GM23338 (cell line): ENCODE data around the gene CGNL1. TPM values are rescaled to one million over a fixed set of nuclear protein-coding genes. Genes with fewer than 3 reads are reported as not detected.

Experiments used
- ATAC-seq: fragments of 200-7000 bp; cut with Tn5 transposase; 3 replicates; pipeline ENCODE4 v1.9.1; 2020
- DNase-seq: peaks from one replicate; pipeline ENCODE4 v3.0.0-alpha.2; 2015; ENCODE audit warnings: low spot score
- H2AFZ ChIP-seq: fragments of 200-600 bp; sonication (generic); 2 replicates; pipeline ENCODE4 v1.8.0; 2016; ENCODE audit warnings: antibody characterized with exemption, mild to moderate bottlenecking, moderate library complexity
- H3F3A ChIP-seq: fragments of 200-600 bp; sonication (generic); replicated peaks from 2 replicates; pipeline ENCODE4 v1.8.0; 2017; ENCODE audit warnings: antibody characterized with exemption, mixed run types, low read depth
- H3K27ac ChIP-seq: fragments of 200-600 bp; sonication (generic); 2 replicates; pipeline ENCODE4 v1.6.1; 2016; ENCODE audit warnings: low read depth
- H3K27me3 ChIP-seq: fragments of 200-600 bp; sonication (generic); 2 replicates; pipeline ENCODE4 v1.8.0; 2016; ENCODE audit warnings: mild to moderate bottlenecking, mixed run types, moderate library complexity; ENCODE audit not compliant: insufficient read depth
- H3K36me3 ChIP-seq: fragments of 200-600 bp; sonication (generic); 2 replicates; pipeline ENCODE4 v1.8.0; 2016; ENCODE audit warnings: mild to moderate bottlenecking; ENCODE audit not compliant: insufficient read depth
- H3K4me1 ChIP-seq: fragments of 200-600 bp; sonication (generic); 2 replicates; pipeline ENCODE4 v1.8.0; 2016; ENCODE audit warnings: mild to moderate bottlenecking, moderate library complexity; ENCODE audit not compliant: insufficient read depth
- H3K4me2 ChIP-seq: fragments of 200-600 bp; sonication (generic); 2 replicates; pipeline ENCODE4 v1.7.1; 2017; ENCODE audit warnings: mixed run types
- H3K4me3 ChIP-seq: fragments of 200-600 bp; sonication (generic); 2 replicates; pipeline ENCODE4 v1.6.1; 2016; ENCODE audit warnings: mixed run types
- H3K79me2 ChIP-seq: fragments of 200-600 bp; sonication (generic); replicated peaks from 2 replicates; pipeline ENCODE4 v1.8.0; 2017; ENCODE audit warnings: mild to moderate bottlenecking; ENCODE audit not compliant: insufficient read depth
- H3K9me2 ChIP-seq: fragments of 200-600 bp; sonication (generic); 2 replicates; pipeline ENCODE4 v1.8.0; 2017; ENCODE audit not compliant: insufficient read depth
- H4K20me1 ChIP-seq: fragments of 200-600 bp; sonication (generic); replicated peaks from 2 replicates; pipeline ENCODE4 v1.8.0; 2017; ENCODE audit warnings: mild to moderate bottlenecking; ENCODE audit not compliant: insufficient read depth
- H3K27ac Mint-ChIP-seq: 2 replicates; pipeline ENCODE4 v1.8.0; 2020; ENCODE audit warnings: inconsistent platforms, mild to moderate bottlenecking, moderate library complexity, mixed read lengths
- H3K27me3 Mint-ChIP-seq: 3 replicates; pipeline ENCODE4 v1.8.0; 2022; ENCODE audit warnings: low read depth, mild to moderate bottlenecking, moderate library complexity, mixed read lengths, inconsistent platforms; ENCODE audit not compliant: insufficient read depth, poor library complexity
- H3K36me3 Mint-ChIP-seq: 3 replicates; pipeline ENCODE4 v1.8.0; 2021; ENCODE audit warnings: low read depth, mild to moderate bottlenecking, inconsistent platforms, moderate library complexity, mixed read lengths
- H3K4me1 Mint-ChIP-seq: 3 replicates; pipeline ENCODE4 v1.8.0; 2020; ENCODE audit warnings: mild to moderate bottlenecking, inconsistent platforms, mixed read lengths
- H3K4me3 Mint-ChIP-seq: 3 replicates; pipeline ENCODE4 v1.8.0; 2021; ENCODE audit warnings: moderate library complexity, mild to moderate bottlenecking, inconsistent platforms, mixed read lengths
- H3K9me3 Mint-ChIP-seq: 3 replicates; pipeline ENCODE4 v1.8.0; 2020; ENCODE audit warnings: moderate library complexity, mild to moderate bottlenecking, inconsistent platforms, mixed read lengths
- CREB1 ChIP-seq: fragments of 250-450 bp; sonication (Bioruptor Pico); IDR thresholded peaks from 2 replicates; pipeline ENCODE4 v1.5.0; 2020; ENCODE audit warnings: low read depth, mild to moderate bottlenecking, moderate library complexity
- EZH2 ChIP-seq: fragments of 200-600 bp; sonication (generic); IDR thresholded peaks from one replicate; pipeline ENCODE4 v1.8.0; 2017; ENCODE audit warnings: antibody characterized with exemption, mild to moderate bottlenecking, low read depth; ENCODE audit not compliant: unreplicated experiment
- JUNB ChIP-seq: IDR thresholded peaks from one replicate; pipeline ENCODE4 v1.6.1; 2016; ENCODE audit warnings: antibody characterized with exemption; ENCODE audit not compliant: unreplicated experiment
- NANOG ChIP-seq: IDR thresholded peaks from 2 replicates; pipeline ENCODE4 v1.6.1; 2016; ENCODE audit warnings: antibody characterized with exemption, borderline replicate concordance
- POLR2AphosphoS5 ChIP-seq: IDR thresholded peaks from 2 replicates; pipeline ENCODE4 v1.6.1; 2016; ENCODE audit warnings: antibody characterized with exemption, low read depth
- REST ChIP-seq: IDR thresholded peaks from one replicate; pipeline ENCODE4 v1.6.1; 2018; ENCODE audit warnings: antibody characterized with exemption; ENCODE audit not compliant: unreplicated experiment
- STAT1 ChIP-seq: IDR thresholded peaks from one replicate; pipeline ENCODE4 v1.6.1; 2016; ENCODE audit warnings: antibody characterized with exemption; ENCODE audit not compliant: unreplicated experiment
- ZNF114 ChIP-seq: fragments of 250-450 bp; sonication (Bioruptor Pico); IDR thresholded peaks from 2 replicates; pipeline ENCODE4 v1.5.0; 2020; ENCODE audit warnings: mild to moderate bottlenecking, moderate library complexity
- ZNF331 ChIP-seq: fragments of 250-450 bp; sonication (Bioruptor Pico); IDR thresholded peaks from 2 replicates; pipeline ENCODE4 v1.5.0; 2020; ENCODE audit warnings: low read depth, mild to moderate bottlenecking, moderate library complexity
- polyA plus RNA-seq: library from polyadenylated mRNA; unstranded; fragments of >200 nt; fragmentation: Nextera tagmentation; extraction: Ambion mirVana; gene quantifications from 2 replicates; pipeline ENCODE4 v1.2.1, GENCODE V29; 2016
- total RNA-seq: library from RNA; depleted of rRNA; stranded (reverse); fragments of >200 nt; shearing (Covaris generic); gene quantifications from 2 replicates; pipeline ENCODE4 v1.2.3, GENCODE V29; 2014
- TF ChIP-seq, protein P1 (sequence below), 2 experiments: fragments of 200-600 bp in 1 of 2; sonication (generic) in 1 of 2; conservative IDR thresholded peaks; 2 replicates each; pipeline versions ENCODE4 v1.5.1 to v1.6.1; 2016 to 2017; ENCODE audit warnings: antibody characterized with exemption in 2 of 2, low read depth in 2 of 2, mild to moderate bottlenecking in 2 of 2, moderate library complexity in 1 of 2
- TF ChIP-seq, protein P2 (sequence below): fragments of 250-450 bp; sonication (Bioruptor Pico); IDR thresholded peaks from 2 replicates; pipeline ENCODE4 v1.5.0; 2020; ENCODE audit warnings: mild to moderate bottlenecking, moderate library complexity

The CGNL1 gene
- total and polyA plus RNA-seq, 2 experiments from 2014 or later, result 20.0 to 57.8 TPM

DNA sequence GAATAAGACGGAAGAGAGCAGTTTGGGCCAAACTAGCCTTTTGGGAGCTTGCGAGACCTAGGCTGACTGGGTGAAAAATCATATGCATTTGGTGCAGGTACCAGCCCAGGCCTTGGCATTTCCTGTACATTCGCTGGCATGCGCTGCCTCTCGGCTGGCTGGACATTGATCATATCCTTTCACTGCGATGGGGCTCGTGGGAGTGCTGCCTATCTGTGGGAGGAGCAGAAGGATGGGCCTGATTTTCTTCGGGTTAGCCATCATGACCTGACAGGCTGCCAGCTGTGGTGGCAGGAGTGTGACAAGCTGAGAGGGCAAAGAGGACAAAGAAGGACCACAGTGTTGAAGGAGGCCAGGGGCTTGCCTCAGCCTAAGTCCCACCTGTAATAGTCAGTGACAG, 14.3 kb downstream of the CGNL1 start:
- DNase-seq (no peak), ATAC-seq (no peak)
- Histone ChIP-seq H3K27me3 (no peaks in the 10 kb centered on the region), H2AFZ (no peak overlapping the region), H3K27ac (no peak overlapping the region), H3K36me3 (no peaks in the 10 kb centered on the region), H3K4me1 (peaks cover 49% of the 10 kb centered on the region), H3K4me3 (no peak overlapping the region), H4K20me1 (peaks cover 4% of the 10 kb centered on the region; the same call in 1 of the 2 replicates), H3F3A (peaks cover 20% of the 10 kb centered on the region), H3K79me2 (peaks cover 89% of the 10 kb centered on the region), H3K4me2 (no peak overlapping the region), H3K9me2 (no peaks in the 10 kb centered on the region)
- Mint-ChIP-seq H3K27me3 (no peaks in the 10 kb centered on the region), H3K9me3 (no peaks in the 10 kb centered on the region), H3K4me1 (peaks cover 63% of the 10 kb centered on the region), H3K27ac (no peak overlapping the region), H3K36me3 (peaks cover 33% of the 10 kb centered on the region), H3K4me3 (no peak overlapping the region)
- no peak for TF ChIP-seq NANOG

DNA sequence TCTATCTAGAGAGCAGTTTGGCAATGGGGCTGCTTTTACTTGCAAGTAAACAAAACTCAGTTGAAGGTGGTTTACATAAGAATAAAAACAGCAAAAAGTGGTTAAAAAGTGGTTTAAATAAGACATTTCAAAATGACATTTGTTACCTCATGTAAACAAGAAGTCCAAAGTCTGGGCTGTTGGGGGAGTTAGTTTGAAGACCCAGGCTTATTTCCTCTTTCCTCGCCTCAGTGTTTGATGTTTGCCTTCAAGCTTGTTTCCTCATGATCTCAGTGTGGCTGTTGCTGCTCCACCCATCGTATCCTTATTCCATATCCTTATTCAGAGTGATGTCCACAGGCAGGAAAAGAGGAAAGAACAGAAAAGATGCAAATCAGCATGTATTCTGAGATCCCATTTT, 15.2 kb downstream of the CGNL1 start:
- H2AFZ ChIP-seq, result no peak overlapping the region
- H3K4me1 Mint-ChIP-seq, result peaks cover 54% of the 10 kb centered on the region
- H3K4me3 ChIP-seq, result no peak overlapping the region
- peaks cover 35% of the 10 kb centered on the region for H3K36me3 Mint-ChIP-seq
- no peaks in the 10 kb centered on the region for H3K36me3 ChIP-seq
- H3F3A ChIP-seq, result peaks cover 17% of the 10 kb centered on the region
- H3K9me2 ChIP-seq, result no peaks in the 10 kb centered on the region
- no peak for DNase-seq
- H3K27ac ChIP-seq, result no peak overlapping the region
- ATAC-seq, result no peak
- H3K4me2 ChIP-seq, result 0 out of 2 replicates have a peak overlapping the region, but pooled peaks have one; percentile 18
- H3K79me2 ChIP-seq, result peaks cover 95% of the 10 kb centered on the region
- no peak overlapping the region for H3K27ac Mint-ChIP-seq
- peaks cover 4% of the 10 kb centered on the region; the same call in 1 of the 2 replicates for H4K20me1 ChIP-seq
- no peaks in the 10 kb centered on the region for H3K27me3 ChIP-seq
- peaks cover 44% of the 10 kb centered on the region for H3K4me1 ChIP-seq
- H3K27me3 Mint-ChIP-seq, result no peaks in the 10 kb centered on the region
- no peak overlapping the region for H3K4me3 Mint-ChIP-seq
- no peaks in the 10 kb centered on the region for H3K9me3 Mint-ChIP-seq
- TF ChIP-seq ZNF331 (CRISPR knock-in tag), result no peak
- TF ChIP-seq REST, result no peak
- TF ChIP-seq ZNF114 (CRISPR knock-in tag), result no peak
- TF ChIP-seq, protein P1, sequence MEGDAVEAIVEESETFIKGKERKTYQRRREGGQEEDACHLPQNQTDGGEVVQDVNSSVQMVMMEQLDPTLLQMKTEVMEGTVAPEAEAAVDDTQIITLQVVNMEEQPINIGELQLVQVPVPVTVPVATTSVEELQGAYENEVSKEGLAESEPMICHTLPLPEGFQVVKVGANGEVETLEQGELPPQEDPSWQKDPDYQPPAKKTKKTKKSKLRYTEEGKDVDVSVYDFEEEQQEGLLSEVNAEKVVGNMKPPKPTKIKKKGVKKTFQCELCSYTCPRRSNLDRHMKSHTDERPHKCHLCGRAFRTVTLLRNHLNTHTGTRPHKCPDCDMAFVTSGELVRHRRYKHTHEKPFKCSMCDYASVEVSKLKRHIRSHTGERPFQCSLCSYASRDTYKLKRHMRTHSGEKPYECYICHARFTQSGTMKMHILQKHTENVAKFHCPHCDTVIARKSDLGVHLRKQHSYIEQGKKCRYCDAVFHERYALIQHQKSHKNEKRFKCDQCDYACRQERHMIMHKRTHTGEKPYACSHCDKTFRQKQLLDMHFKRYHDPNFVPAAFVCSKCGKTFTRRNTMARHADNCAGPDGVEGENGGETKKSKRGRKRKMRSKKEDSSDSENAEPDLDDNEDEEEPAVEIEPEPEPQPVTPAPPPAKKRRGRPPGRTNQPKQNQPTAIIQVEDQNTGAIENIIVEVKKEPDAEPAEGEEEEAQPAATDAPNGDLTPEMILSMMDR (conservative IDR thresholded peaks at IDR 0.05; ENCODE audit: low read depth in 2 of 2), result no peak
- TF ChIP-seq, protein P2, sequence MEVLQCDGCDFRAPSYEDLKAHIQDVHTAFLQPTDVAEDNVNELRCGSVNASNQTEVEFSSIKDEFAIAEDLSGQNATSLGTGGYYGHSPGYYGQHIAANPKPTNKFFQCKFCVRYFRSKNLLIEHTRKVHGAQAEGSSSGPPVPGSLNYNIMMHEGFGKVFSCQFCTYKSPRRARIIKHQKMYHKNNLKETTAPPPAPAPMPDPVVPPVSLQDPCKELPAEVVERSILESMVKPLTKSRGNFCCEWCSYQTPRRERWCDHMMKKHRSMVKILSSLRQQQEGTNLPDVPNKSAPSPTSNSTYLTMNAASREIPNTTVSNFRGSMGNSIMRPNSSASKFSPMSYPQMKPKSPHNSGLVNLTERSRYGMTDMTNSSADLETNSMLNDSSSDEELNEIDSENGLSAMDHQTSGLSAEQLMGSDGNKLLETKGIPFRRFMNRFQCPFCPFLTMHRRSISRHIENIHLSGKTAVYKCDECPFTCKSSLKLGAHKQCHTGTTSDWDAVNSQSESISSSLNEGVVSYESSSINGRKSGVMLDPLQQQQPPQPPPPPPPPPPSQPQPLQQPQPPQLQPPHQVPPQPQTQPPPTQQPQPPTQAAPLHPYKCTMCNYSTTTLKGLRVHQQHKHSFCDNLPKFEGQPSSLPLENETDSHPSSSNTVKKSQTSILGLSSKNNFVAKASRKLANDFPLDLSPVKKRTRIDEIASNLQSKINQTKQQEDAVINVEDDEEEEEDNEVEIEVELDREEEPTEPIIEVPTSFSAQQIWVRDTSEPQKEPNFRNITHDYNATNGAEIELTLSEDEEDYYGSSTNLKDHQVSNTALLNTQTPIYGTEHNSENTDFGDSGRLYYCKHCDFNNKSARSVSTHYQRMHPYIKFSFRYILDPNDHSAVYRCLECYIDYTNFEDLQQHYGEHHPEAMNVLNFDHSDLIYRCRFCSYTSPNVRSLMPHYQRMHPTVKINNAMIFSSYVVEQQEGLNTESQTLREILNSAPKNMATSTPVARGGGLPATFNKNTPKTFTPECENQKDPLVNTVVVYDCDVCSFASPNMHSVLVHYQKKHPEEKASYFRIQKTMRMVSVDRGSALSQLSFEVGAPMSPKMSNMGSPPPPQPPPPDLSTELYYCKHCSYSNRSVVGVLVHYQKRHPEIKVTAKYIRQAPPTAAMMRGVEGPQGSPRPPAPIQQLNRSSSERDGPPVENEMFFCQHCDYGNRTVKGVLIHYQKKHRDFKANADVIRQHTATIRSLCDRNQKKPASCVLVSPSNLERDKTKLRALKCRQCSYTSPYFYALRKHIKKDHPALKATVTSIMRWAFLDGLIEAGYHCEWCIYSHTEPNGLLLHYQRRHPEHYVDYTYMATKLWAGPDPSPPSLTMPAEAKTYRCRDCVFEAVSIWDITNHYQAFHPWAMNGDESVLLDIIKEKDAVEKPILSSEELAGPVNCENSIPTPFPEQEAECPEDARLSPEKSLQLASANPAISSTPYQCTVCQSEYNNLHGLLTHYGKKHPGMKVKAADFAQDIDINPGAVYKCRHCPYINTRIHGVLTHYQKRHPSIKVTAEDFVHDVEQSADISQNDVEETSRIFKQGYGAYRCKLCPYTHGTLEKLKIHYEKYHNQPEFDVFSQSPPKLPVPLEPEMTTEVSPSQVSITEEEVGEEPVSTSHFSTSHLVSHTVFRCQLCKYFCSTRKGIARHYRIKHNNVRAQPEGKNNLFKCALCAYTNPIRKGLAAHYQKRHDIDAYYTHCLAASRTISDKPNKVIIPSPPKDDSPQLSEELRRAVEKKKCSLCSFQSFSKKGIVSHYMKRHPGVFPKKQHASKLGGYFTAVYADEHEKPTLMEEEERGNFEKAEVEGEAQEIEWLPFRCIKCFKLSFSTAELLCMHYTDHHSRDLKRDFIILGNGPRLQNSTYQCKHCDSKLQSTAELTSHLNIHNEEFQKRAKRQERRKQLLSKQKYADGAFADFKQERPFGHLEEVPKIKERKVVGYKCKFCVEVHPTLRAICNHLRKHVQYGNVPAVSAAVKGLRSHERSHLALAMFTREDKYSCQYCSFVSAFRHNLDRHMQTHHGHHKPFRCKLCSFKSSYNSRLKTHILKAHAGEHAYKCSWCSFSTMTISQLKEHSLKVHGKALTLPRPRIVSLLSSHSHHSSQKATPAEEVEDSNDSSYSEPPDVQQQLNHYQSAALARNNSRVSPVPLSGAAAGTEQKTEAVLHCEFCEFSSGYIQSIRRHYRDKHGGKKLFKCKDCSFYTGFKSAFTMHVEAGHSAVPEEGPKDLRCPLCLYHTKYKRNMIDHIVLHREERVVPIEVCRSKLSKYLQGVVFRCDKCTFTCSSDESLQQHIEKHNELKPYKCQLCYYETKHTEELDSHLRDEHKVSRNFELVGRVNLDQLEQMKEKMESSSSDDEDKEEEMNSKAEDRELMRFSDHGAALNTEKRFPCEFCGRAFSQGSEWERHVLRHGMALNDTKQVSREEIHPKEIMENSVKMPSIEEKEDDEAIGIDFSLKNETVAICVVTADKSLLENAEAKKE (CRISPR knock-in tag), result no peak
- no peak for TF ChIP-seq NANOG
- TF ChIP-seq STAT1, result no peak
- TF ChIP-seq CREB1 (CRISPR knock-in tag), result no peak
- TF ChIP-seq EZH2, result no peak
- TF ChIP-seq POLR2AphosphoS5, result no peak
- TF ChIP-seq JUNB, result no peak
